Measurements from ENCODE around the gene MPRIP.
A peak's percentile ranks its signal among the peaks of the same experiment; 100 is the strongest.
"Not testable (repeated sequence)": the region's sequence is repeated elsewhere in the genome, so short reads cannot be mapped to it uniquely, and the experiment has no call there.

Gene MPRIP

DNA sequence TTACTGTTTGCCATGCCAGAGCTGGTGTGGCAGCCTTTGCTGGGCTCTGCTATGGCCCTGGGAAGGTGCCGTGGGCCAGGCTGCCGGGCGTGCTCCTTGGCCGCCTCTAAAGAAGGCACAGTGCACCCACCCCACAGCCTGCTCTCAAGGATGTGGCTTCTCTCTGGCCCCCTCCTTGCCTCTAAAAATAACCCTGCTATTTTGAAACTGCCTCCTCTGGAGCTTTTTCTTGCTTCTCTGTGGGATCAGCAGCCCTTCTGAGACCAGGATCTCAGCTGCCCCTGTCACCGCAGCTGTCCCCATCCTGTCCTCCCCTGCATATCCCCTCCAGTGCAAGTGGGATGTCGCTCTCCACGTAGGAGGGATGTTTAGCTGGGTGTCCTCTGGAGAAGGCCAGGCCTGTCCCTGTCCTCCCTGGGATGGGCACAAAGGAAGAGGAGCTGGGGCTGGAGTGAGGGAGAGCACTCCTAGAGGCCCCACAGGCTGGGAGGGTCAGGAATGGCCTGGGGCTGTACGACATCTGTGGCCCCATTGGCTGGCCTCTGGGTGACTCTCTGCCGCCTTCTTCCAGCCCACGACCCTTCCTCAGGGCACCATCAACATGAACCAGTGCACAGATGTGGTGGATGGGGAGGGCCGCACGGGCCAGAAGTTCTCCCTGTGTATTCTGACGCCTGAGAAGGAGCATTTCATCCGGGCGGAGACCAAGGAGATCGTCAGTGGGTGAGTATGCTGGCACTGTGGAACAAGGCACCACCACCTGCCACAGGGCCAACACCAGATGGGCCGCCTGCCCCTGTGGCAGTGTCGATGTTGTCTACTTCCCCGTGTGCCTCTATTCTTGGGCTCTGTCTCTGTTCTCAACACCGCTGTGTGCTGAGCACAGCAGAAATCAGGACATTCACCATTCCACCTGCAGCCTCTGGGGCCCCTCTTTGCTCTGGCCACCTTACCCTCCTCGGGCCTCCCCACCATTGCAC, 84.2 kb downstream of the MPRIP start:
- DNase-seq (ENCODE audit: low read depth) = no peak

DNA sequence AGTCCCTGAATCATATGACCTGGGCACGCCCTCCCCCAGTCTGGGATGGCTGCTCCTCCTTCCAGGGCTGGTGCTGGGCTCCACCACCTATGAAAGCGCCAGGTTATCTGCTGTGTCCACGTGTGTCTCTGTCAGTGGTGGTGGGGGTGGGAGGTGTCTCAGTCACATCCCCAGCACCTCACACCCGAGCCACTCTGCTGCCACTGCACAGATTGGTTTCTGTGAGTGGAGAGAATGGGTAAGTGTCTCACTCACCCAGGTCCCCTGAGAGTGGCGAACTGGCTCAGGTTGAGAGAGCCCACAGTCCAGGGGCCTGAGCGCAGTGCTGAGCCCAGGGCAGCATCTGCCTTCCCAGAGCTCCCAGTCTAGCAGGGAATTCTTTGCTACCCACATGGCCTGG, 84.9 kb downstream of the MPRIP start:
- no peak for DNase-seq (ENCODE audit: low read depth)

DNA sequence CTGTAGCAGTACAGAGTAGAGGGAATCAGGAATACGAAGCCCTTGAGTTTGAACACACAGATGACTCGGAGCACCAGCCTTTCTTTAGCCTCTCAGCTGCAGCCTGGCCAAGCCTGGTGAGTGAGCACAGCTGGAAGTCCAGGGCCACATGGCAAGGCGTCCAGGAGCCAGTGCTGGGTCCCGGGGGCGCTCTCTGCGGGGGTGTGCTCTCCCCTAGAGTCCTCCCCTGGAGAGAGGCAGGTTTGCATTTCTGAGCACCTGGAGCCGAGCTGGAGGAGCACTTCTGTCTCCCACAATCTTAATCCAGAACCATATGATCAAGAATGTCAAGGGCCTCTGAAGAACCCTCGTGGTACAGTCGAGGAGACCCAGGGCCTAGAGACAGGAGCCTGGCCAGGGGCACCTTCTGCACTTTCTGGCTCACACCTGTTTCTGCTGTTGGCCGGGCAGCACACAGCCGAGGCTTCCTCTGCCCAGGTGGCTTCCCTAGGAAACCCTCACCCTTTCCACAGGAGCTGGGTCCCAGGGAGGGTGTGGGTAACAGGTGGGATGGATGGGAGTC, 85.6 kb downstream of the MPRIP start:
- DNase-seq (ENCODE audit: low read depth) = no peak

DNA sequence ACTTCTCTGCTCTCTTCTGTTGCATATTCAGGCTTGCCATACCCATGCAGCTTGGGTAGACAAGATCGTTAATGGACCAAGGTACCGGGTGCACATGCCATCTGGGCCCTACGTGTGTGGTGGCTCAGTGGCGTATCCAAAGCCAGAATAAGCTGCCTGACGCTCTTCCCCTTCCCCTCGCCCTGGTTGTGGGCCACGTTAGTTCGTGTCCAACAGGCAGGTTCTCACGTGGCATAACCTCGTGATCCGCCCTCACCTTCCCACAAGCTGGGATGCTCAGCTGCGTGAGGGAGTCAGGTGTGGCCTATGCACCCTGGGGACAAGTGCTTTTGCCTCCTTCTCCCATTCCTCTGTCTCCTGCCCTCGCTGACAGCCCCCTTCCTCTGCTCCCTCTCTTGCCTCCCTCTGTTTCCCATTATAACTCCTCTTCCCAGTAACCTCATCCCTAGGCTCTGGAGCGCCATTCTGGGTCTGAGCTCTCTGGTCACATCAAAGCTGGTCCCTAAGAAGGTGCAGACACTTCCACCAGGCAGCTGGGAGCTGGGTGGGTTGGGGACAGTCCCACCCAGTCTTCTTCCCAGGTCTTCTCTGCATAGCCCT, 86.3 kb downstream of the MPRIP start:
- DNase-seq (ENCODE audit: low read depth) = no peak

DNA sequence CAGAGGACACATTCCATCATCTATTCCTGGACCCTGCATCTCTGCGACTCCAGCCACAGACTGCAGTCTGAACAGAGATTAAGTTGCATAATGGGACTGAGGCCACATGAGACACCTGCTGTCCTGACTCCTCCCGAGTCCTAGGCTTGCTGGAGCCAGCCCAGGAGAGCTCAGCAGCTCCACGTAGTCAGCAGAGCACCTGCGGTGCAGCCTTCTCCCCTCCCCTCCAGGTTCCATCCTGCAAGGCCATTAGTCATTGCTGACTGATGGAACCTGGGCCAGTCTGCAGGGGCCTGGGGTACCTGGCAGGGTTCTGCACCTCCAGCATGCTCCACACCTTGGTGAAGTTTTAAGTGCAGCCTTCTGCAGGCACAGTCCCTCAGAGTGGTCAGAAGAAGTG, 87.2 kb downstream of the MPRIP start:
- no peak for DNase-seq (ENCODE audit: low read depth)

DNA sequence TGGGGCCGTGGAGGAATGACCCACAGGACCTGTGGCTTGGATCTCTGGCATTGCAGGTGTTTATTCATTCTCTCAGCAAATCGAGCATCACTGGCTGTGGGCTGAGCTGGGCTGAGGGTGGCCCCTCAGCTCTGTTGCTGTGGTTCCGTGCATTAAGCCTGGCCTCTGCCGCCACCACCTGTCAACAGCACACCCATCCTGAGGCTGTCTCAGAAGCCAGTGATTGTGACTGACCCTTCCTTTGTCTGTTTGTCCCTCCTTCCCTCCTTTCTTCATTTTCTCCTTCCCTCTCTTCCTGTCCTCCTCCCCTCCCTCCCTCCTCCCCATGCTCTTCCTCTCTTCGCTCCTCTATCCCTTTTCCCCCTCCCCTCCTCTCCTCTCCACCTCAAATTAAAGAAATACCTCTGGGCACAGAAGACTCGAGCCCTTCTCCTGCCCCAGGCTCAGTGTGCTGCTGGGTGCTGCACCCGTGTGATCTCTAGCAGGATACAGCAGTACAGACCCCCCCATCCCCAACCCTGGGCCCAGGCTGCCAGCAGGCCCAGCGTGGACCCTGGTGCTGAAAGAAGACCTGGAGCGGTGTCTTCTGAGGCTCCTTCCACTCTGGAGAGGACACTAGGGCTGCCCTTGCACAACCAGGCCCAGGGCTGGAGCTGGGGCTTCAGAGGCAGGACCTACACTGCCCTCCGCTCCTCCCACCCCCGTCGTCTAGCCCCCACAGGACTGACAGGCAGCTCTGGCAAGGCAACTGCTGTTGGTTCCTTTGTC, 88.0 kb downstream of the MPRIP start:
- DNase-seq (ENCODE audit: low read depth) = no peak

DNA sequence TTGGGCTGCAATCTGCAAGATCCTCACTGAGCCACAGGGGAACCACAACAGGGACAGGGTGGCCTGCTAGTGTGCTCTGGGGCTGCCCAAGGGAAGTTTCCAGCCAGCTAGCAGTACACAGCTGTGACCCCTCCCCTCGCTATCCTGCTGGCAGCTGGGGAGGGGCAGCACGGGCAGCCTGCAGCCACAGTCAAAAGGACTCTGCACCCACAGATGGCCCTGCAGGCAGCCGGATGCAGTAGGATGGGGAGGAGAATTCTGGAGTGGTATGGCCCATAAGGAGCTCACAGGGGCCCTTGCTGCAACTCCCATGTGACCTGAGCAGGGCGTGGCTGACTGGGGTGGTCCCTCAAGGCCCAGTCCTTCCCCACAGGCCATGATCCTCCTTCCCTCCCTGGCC, 89.6 kb downstream of the MPRIP start:
- no peak for DNase-seq (ENCODE audit: low read depth)

DNA sequence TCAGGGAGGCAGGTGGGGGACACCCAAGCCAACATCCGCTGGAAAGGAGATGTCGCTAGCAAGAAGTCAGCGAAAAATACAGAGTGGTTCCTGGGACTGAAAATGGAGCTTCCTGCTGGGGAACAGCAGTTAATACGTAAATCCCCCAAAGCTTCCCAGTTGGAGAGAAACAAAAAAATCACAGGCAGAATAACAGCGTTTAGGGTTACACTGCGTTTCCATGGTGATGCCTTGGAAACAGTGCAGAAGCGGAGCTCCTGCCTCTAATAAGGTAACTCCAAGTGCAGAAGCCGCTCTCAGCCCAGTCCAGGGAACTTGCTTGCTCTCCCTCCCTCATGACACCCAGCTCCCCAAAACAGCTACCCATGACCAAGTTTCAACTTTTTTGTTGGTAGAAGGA, 90.5 kb downstream of the MPRIP start:
- DNase-seq (ENCODE audit: low read depth) = no peak

DNA sequence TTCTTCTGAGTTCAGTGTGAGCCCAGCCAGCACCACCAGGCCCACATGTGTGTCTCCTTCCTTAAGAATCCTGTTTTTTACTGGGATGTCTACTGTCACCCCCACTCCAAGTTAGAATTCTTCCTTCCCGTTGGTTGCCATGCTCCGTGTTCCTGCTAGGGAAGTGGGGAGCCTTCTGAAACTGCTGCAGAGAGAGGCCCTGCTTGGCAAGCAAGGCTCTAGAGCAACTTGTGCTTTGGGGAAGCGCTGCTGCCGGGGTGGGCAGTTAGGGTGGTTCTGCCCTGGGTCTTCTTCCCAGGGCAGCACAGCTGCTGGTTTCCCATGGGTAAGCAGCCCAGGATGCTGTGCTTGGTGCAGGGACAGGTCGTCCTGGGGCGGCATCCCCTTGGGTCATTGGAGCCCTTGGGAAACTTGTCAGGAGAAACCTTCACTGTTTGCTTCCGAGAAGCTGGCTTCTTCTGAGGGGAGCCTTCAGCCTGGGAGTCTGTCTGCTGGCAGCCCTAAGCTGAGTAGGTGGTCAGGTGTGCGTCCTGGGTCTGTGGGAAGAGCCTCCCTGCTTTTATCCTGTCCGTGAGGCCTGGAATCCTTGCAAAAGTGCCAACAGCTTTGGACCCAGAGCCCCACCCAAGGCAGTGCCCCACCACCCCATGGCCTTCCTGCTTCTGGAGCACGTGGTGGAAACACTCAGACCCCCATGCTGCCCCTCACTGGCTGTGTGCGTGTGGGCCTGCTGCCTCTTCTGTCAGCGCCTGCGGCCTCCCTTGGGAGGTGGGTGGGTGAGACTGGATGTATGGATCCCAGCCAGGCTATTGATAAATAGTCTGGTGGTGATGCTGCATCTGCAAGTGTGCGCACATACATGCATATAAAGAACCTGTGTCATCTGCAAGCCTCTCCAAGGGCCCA, 92.0 kb downstream of the MPRIP start:
- DNase-seq (ENCODE audit: low read depth) = no peak

DNA sequence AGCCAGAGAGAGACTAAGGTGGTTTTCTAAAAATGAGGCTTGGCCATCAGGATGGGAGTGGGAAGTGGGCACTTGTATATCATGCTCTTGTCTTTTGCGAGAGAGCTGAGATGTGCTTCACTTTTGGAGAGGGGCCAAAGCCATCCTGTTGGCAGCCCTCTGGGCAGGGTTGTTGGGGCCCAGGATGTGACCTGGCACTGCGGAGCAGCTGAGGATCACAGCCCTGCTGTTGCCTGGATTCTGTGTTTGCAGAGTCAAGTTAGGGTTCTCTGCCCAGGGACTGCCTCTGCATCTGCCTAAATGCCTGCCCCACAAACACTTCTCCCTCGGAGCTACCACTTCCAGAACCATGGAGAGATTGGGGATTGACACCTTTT, 92.7 kb downstream of the MPRIP start:
- no peak for DNase-seq (ENCODE audit: low read depth)

DNA sequence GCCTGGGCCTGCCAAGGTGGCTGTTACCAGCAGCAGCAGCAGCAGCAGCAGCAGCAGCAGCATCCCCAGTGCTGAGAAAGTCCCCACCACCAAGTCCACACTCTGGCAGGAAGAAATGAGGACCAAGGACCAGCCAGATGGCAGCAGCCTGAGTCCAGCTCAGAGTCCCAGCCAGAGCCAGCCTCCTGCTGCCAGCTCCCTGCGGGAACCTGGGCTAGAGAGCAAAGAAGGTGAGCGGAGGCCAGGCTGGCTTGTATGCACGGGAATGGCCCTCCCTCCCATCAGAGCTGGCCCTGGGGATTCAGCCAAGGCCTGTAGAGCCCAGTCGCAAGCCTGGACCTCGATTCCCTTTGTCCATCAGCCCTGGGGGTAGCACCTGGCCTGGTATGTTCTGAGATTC, 94.0 kb downstream of the MPRIP start:
- DNase-seq (ENCODE audit: low read depth) = not testable (repeated sequence)

DNA sequence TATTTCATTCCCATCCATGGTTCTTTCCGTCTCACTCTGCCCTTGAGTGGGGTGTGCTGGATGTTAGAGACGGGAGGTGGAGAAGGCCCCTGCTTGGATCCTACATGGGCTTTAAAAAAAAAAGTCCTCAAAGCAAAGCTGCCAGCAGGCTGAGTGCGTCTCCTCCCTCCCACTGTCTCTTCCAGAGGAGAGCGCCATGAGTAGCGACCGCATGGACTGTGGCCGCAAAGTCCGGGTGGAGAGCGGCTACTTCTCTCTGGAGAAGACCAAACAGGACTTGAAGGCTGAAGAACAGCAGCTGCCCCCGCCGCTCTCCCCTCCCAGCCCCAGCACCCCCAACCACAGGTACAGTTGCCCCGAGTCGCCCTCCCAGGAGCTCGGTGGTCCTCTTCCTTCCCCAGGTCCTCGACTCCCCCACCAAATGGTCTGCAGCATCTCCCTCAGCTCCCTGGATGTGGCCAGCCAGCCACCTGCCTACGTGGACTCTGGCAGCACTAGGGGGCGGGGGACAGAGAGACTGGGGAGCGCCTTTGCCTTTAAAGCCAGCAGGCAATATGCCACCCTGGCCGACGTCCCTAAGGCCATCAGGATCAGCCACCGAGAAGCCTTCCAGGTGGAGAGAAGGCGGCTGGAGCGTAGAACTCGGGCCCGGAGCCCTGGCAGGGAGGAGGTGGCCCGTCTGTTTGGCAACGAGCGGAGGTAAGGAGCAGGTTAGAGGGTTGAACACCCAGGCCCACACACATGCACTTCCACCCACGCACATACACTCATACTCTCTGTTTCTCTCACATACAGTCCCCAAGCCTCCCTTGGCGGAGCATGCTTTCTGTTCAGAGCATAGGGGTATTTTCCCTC, 95.7 kb downstream of the MPRIP start:
- no peak for DNase-seq (ENCODE audit: low read depth)

DNA sequence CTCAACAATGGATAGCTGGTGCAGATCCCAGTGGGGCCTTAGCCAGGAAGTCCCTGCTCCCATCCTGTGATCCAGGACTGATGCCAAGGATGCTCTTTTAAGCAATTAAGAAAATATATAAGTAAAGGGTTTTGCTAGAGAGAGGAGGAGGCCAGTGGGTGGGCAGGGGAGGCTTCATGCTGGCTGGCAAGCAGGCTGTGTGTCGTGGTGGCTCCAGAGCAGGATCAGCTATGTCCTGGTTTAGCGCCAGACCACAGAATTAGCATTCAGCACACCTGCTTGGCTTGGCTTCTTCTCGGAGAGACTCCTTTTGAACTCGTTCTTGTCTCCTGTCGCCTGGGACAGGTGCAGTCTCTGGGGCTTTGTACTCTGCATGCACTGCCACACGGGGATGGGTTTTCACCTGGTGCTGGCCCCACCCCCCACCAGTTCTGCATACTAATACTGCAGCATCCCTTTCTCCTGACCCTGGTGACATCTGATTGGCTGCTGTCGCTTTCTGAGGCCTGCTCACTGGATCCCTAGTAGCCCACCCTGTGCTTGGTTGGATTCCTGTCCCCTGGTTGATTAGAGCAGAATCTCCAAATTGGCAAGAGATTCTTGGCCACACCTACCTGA, 97.8 kb downstream of the MPRIP start:
- DNase-seq (ENCODE audit: low read depth) = no peak

DNA sequence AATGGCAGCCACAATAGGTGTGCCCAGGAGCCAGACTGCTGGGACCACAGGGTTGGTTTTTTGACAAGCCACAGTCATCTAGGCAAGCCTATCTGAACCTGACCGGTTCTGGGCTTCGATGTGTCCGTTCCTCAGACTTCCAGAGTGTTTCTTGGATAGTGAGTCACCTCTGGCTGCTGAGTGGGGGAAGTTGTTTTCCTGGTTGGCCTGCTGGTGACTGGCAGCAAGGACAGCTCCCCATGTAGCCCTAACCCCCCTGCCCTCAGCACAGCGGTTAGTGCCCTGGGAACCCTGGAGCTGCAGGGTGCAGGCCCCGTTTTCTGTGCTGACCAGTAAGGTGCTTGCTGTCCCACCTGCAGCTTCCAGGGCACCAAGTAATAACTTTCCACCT, 98.3 kb downstream of the MPRIP start:
- no peak for DNase-seq (ENCODE audit: low read depth)

DNA sequence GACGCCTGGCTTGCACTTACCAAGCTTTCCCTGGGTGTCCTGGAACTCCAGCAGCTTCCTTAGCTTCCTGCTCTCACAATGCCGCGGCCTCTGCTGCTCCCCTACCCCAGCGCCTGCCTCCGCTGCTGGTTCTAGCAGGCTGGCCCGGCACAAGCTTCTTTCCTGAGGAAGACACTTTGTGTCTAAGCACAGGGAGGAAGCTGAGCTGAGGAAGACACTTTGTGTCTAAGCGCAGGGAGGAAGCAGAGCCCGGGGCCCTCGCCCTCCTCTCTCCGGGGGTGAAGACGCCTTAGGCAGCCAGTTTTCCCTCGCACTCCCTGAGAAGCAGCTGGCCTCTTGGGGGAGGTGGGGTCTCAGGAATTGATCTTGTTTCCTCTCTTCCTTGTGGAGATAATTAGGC, 99.0 kb downstream of the MPRIP start:
- DNase-seq (ENCODE audit: low read depth) = no peak

DNA sequence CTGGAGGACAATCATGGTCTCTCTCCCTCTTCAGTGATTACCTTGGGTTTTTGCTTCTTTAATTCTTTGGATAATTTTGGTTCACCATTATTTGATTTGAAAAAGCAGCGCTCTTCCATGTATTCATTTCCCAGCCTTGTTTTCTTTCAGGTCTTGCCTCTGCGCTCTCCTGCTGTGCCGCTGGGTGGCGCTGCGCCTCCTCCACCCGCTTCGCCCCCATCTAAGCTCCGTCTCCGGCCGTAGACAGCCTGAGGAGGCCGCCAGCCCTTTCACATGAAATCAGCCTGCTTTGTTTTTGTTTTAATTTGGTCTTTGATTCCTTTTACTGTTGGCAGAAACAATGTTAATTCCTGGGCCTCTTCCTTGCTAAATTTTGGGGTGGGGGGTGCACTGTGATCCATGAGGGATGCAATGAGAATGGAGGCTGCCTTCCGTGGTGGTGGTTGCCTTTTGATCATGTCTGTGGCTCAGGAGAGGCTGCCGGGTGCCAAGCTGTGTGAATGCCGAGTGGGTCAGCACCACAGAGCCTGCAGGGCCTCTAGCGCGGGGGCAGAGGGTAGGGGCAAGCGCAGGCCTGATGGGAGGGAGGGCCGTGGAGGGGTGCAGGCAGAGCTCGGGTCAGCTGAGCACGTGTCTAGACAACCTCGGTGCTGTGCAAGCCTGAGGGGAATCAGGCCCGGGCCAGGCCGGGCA, 99.7 kb downstream of the MPRIP start:
- DNase-seq (ENCODE audit: low read depth) = peak; percentile 25

DNA sequence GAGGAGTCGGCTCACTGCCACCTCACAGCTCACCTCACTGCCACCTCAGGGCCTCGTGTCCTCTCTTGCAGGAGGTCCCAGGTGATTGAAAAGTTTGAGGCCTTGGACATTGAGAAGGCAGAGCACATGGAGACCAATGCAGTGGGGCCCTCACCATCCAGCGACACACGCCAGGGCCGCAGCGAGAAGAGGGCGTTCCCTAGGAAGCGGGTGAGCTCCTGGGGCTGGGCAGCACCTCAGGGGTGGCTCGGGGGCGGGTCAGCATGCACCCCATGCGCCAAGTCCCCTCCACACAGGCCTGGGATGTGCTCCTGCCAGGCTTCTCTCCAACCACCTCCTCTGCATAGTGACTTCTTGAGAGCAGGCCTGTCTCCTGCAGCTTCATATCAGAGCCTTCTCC, 100.3 kb downstream of the MPRIP start:
- no peak for DNase-seq (ENCODE audit: low read depth)

DNA sequence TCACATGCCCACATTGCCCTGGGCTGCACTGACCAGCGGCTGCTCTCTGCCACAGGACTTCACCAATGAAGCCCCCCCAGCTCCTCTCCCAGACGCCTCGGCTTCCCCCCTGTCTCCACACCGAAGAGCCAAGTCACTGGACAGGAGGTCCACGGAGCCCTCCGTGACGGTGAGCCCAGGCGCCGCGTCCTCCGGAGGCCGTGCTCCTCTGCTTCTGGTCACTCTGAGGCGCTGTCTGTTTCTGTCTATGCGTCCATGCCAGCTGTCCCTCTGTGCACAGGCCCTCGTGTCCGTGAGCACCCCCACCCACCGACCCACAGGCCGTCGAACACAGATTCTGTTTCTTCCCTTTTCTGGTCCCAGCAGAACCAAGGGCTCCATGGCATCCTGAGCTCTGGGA, 101.2 kb downstream of the MPRIP start:
- no peak for DNase-seq (ENCODE audit: low read depth)

DNA sequence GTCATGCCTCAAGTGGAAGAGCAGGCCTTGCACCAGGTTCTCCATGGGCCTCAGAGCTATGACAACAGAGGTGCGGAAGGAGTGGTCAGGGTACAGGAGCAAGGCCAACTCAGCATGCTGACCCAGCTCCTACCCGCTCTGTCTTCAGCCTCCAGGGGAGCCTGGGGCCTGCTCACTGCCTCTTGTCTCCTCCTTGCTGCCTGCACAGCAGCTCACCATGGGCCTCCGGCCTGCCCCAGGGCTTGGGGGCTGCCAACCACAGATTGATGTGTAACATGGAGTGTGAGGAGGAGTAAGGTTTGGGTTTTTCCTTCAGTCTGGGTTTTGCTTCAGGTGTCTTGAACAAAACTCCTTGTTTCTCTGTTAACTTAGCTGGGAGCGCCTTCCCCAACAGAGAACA, 101.8 kb downstream of the MPRIP start:
- DNase-seq (ENCODE audit: low read depth) = no peak
